EH (cell line): Measurements from ENCODE around the gene RPP38.

Experiments
- DNase-seq: peaks from one replicate; pipeline ENCODE4 v3.0.0-alpha.2; 2015; ENCODE audit warnings: low read depth

Gene RPP38, protein sequence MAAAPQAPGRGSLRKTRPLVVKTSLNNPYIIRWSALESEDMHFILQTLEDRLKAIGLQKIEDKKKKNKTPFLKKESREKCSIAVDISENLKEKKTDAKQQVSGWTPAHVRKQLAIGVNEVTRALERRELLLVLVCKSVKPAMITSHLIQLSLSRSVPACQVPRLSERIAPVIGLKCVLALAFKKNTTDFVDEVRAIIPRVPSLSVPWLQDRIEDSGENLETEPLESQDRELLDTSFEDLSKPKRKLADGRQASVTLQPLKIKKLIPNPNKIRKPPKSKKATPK

DNA sequence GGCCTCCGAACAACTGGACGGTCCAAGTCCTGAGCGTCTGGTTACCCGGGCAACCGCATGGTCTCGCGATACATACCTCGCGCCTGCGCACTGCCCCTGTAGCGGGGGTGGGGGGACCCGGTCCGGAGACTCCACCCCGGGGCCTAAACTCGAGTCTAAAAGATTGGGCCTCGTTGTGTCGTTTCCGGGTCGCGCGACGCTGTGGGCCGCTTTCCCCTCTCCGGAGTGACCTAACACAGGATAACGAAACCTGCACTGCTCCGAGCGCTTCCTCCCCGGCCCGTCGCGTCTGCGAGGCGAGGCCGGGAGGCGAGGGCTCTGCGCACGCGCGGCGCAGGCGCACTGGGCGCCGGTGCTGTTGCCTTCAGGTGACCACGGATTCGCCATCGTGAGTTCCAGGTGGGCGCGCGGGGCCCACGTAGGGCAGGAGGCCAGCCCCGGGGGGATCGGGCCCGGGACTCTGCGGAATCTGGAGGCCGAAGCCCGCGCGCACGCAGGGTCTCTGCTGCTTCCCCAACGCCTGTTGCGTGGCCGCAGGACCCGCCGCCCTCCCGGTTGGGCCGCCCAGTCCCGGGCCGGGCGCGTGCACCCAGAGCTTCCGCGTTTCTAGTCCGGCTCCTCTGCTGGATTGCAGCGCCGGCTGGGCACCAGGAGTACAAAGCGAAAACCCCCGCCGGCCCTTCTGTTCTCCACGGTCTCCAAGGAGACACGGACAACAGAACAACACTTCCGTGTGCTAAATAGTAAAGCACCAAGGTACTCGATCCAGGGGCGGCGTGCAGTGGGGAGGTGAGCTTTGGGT, at the start of gene RPP38:
TSS of gene RPP38 (plus strand) at position 345 of the 802 bp plus-strand sequence. CDS start 5,960 bp downstream, outside the sequence.
- DNase-seq, result peak; percentile 96

DNA sequence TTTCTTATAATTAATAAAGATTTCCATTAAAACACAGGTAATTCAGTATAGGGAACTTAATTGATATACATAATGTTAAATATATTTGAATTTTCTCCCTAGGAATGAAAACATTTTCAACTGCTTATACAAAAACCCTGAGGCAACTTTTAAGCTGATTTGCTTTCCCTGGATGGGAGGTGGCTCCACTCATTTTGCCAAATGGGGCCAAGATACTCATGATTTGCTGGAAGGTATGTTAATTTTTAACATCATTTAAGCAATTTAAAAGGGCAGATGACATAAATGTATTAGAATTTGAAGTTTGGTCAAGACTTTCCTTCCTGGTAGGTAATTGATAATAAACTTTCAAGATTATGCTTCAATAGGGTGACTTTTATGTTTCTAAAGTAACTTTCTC, 47.6 kb upstream of the RPP38 start:
- DNase-seq, result no peak

DNA sequence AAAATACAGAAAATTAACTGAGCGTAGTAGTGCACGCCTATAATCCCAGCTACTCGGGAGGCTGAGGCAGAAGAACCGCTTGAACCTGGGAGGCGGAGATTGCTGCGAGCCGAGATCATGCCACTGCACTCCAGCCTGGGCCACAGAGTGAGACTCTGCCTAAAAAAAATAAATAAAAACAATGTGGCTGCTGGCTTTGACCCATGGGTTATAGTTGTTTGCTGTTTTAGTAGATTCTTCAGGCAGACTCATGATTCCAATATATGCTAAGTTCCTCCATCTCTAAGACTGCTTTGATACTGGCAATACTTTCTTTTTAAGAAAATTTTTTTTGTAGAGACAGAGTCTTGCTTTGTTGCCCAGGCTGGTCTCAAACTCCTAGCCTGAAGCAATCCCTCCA, 45.0 kb upstream of the RPP38 start:
- peak; percentile 11 for DNase-seq

DNA sequence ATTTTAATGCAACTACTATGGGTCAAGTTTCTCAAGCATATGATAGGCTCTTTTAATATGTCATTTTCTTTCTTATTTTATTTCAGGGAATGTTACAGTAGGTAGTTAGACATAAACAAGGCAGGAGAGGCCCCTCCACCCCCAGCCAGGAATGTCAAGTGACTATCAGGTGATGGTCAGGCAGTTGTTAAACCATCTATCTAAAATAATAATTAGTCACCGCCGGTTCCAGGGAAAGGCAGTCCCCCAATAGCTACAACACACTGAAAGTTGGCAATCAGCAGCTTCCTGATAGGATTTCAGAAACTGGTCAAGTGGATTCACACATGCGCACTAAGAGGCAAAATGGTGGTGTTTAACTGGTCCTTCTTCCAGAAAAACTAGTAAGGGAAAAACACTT, 44.1 kb upstream of the RPP38 start:
- no peak for DNase-seq

DNA sequence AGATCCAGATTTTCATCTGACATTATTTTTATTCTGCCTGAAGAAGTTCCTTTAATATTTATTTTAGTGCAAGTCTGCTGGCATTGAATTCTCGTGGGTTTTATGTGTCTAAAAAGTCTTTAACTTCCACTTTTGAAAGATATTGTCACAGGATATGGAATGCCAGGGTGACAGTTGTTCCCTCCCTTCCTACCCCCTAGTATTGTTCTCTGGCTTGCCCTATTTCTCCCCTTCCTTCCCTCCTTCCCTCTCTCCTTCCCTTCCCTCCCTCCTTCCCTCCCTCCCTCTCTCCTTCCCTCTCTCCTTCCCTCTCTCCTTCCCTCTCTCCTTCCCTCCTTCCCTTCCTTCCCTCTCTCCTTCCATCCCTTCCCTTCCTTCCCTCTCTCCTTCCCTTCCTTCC, 38.5 kb upstream of the RPP38 start:
- DNase-seq, result no peak

GRCh38 chr10:15059914-15060313, 37.2 kb upstream of the RPP38 start:
- DNase-seq, result no peak

GRCh38 chr10:15060638-15061037, 36.5 kb upstream of the RPP38 start:
- no peak for DNase-seq

GRCh38 chr10:15067154-15067553, 30.0 kb upstream of the RPP38 start:
- no peak for DNase-seq

DNA sequence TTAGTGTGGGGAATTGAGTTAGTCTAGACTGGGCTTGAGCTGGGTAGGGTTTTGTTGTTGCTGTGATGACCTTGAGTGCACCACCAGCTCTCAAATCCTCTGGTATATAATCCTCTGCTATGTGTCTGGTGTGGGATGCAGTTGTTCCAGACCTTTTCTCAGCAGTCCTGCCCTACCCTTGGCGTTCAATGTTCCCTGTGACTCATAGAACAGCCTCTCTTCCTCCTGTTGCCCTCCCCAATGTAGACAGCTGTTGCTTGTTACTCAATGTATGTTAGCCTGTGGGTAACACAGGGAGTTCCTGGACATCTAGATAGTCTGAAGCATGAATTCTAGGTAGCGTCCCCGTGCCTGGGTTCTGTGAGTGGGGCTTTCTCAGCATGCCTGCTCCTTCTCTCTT, 28.4 kb upstream of the RPP38 start:
- peak; percentile 39 for DNase-seq

DNA sequence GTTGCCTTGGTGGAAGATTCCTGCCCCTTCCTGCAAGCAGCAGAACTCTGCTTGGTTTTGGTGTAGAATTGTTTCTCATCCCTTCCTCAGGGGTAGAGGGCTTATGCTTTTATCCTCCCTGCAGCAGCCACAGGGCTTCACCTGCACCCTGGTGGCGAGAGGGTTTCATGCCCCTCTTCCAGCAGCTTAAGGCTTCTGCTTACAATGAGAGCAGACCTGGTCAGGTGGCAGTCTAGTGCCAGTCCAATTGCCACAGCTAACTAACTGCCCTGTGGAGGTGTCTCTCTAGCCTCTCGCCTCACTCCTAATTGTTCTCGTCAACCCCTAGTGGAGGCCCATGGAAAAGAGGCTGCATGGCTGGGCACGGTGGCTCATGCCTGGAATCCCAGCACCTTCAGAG, 27.9 kb upstream of the RPP38 start:
- no peak for DNase-seq

DNA sequence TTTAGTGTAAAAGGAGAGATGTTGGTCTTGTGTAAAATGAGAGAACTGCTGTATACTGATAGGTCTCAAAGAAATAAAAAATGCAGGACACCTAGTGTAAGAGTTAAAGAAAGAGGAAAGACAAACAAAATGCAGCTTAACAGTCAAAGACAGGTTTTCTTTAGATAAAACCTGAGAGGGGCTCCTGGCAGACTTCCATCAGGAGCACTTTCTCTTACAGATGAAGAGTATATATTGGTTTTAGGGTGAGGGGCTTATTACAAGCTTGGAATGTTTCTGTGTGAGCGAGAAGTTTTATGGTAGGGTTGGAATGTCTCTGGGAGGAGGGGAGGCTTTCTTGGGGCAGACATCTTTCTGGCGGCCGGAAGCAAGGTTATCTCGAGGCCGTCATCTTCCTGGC, 24.8 kb upstream of the RPP38 start:
- DNase-seq, result no peak

DNA sequence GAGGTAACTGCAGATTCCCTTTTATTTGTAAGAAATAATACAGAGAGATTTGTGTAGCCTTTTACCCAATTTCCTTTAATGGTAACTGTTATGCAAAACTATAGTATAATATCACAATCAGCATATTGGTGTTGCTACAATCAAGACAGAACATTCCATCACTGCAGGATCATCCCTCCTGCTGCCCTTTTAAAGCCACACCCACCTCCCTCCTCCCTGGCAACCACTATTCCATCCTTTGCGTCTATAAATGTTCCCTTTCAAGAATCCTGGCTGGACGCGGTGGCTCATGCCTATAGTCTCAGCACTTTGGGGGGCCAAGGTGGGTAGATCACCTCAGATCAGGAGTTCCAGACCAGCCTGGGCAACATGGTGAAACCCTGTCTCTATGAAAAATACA, 21.7 kb upstream of the RPP38 start:
- DNase-seq, result no peak

- DNase-seq, result no peak
Measured at GRCh38 chr10:15083674-15084501, 13.3 kb upstream of the RPP38 start.

GRCh38 chr10:15084502-15084922, 12.6 kb upstream of the RPP38 start:
- peak; percentile 98 for DNase-seq

DNA sequence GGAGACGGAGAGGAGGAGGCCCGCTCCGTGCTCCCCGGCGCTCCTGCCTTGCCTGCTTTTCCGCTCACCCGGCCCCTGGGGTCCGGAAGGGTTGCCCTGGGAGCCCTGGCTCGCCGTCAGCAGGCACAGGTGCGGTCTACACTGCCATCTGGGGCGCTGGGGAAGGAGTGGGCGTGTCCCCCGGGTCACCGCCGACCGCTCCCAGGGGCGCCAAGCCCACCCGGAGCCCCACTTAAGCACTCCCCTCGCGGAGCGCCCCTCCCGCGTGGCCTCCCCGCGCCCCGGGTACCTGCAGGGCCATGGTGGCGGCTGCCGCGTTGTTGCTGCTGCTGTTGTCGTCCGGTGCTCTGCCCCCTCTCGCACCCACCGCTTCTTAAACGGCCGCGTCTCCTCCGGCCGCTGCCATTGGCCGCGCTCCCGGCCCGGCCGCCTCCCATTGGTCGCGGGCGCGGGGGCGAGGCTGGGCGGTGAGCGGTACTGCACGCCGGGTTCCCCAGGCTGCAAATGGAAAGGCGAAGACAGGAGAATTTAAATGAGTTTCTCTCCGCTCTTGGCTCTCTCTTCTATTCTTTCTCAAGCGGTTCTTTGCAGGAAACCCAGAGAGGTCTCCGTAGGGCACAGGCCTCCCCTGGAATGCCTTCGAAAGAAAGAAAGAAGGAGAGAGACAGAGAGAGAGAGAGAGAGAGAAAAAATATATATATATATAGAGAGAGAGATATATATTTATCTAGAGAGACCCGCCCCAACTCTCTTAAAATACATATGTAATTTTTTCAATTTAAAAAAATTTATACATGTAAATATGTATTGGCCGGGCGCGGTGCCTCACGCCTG, 8.5 kb upstream of the RPP38 start, which contains the start of gene ACBD7:
TSS of gene ACBD7 (minus strand) at position 349 of the 834 bp plus-strand sequence. CDS start at position 301, 48 bp downstream.
- DNase-seq, result peak; percentile 82

DNA sequence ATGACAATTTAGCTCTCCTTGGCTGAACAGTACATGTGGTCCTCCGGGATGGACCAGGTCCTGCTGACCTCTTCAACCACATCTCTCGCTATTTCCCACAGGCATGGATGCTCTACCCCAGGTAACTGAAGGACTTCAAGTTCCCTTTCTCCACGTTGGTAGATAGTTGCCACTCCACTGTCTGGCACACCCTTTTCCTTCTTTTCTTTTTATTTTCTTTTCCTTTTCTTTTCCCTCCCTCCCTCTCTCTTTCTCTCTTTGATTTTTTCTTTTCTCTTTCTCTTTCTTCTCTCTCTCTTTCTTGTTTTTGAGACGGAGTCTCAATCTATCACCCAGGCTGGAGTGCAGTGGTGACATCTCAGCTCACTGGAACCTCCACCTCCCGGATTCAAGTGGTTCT, 5.7 kb upstream of the RPP38 start:
- no peak for DNase-seq

GRCh38 chr10:15092855-15093408, 4.2 kb upstream of the RPP38 start:
- DNase-seq, result no peak

- no peak for DNase-seq
Measured at GRCh38 chr10:15096661-15097010, 519 bp upstream of the RPP38 start.

DNA sequence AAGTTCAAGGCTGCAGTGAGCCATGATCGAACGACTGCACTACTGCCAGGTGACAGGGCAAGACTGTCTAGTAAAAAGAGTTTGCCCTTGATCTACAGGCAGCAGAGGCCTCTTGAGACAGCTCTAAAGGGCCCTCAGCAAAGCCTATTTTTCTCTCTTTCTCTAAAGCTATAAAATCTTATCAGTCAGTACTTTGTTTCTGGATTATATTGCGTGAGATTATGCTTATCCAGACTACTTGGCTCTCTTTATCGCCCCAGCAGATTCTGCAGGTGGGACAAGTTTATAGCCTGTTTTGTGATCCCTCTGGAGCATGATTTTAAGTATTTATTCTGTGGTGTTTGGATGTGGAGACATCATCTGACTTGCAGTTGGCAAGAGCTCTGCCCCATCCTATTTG, 2.7 kb downstream of the RPP38 start:
- DNase-seq, result no peak

DNA sequence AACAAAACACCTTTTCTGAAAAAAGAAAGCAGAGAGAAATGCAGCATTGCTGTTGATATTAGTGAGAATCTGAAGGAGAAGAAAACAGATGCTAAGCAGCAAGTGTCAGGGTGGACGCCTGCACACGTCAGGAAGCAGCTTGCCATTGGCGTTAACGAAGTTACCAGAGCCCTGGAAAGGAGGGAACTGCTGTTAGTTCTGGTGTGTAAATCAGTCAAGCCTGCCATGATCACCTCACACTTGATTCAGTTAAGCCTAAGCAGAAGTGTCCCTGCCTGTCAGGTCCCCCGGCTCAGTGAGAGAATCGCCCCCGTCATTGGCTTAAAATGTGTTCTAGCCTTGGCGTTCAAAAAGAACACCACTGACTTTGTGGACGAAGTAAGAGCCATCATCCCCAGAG, 6.4 kb downstream of the RPP38 start:
- no peak for DNase-seq

GRCh38 chr10:15106352-15107013, 9.3 kb downstream of the RPP38 start:
- peak; percentile 80 for DNase-seq
